Peyer's patch (tissue), 4 donors: Measurements from ENCODE around the gene GGCX.

ENCODE experiments used
- POLR2A ChIP-seq, 2 donors: fragments of 450-650 bp; IDR thresholded peaks; one replicate each; pipeline ENCODE4 v1.5.1; 2017; ENCODE audit warnings: antibody characterized with exemption in 2 of 2, mild to moderate bottlenecking in 2 of 2, moderate library complexity in 2 of 2
- TF ChIP-seq, protein P1 (sequence below), 6 experiments: fragments of 450-650 bp in 4 of 6; fragments of 200-600 bp in 2 of 6; sonication (generic) in 1 of 6; IDR thresholded peaks; one replicate each; pipeline ENCODE4 v1.5.1; 2017 to 2019; ENCODE audit warnings: antibody characterized with exemption in 6 of 6, mild to moderate bottlenecking in 3 of 6, moderate library complexity in 1 of 6

- no peak for TF ChIP-seq POLR2A (IDR thresholded peaks at IDR 0.05)
- TF ChIP-seq, protein P1, sequence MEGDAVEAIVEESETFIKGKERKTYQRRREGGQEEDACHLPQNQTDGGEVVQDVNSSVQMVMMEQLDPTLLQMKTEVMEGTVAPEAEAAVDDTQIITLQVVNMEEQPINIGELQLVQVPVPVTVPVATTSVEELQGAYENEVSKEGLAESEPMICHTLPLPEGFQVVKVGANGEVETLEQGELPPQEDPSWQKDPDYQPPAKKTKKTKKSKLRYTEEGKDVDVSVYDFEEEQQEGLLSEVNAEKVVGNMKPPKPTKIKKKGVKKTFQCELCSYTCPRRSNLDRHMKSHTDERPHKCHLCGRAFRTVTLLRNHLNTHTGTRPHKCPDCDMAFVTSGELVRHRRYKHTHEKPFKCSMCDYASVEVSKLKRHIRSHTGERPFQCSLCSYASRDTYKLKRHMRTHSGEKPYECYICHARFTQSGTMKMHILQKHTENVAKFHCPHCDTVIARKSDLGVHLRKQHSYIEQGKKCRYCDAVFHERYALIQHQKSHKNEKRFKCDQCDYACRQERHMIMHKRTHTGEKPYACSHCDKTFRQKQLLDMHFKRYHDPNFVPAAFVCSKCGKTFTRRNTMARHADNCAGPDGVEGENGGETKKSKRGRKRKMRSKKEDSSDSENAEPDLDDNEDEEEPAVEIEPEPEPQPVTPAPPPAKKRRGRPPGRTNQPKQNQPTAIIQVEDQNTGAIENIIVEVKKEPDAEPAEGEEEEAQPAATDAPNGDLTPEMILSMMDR (IDR thresholded peaks at IDR 0.05), result no peak
Observed at GRCh38 chr2:85531589-85531988, 29.7 kb downstream of the GGCX start.
